Sigmoid colon (tissue), 7 donors: ENCODE data around the gene CPEB1. TPM values are rescaled to one million over a fixed set of nuclear protein-coding genes. Genes with fewer than 3 reads are reported as not detected.
"Not testable (repeated sequence)": the region's sequence is repeated elsewhere in the genome, so short reads cannot be mapped to it uniquely, and the experiment has no call there.

ENCODE experiments used
- DNase-seq: peaks from one replicate; pipeline ENCODE4 v3.0.0-alpha.2; 2019
- H3K27ac ChIP-seq, 4 donors: fragments of 200-600 bp; sonication (generic); one replicate each; pipeline ENCODE4 v1.5.1; 2016 to 2019; ENCODE audit warnings: mild to moderate bottlenecking in 1 of 4
- H3K27me3 ChIP-seq, 3 donors: fragments of 200-600 bp; sonication (generic); one replicate each; pipeline ENCODE4 v1.5.1; 2019; ENCODE audit warnings: mild to moderate bottlenecking in 1 of 3
- H3K36me3 ChIP-seq, 4 donors: fragments of 200-600 bp; sonication (generic); one replicate each; pipeline ENCODE4 v1.5.1; 2016 to 2019
- H3K4me1 ChIP-seq, 4 donors: fragments of 200-600 bp; sonication (generic); one replicate each; pipeline ENCODE4 v1.5.1; 2017 to 2019
- H3K4me3 ChIP-seq, 4 donors: fragments of 200-600 bp; sonication (generic); one replicate each; pipeline ENCODE4 v1.5.1; 2017 to 2019; ENCODE audit warnings: mild to moderate bottlenecking in 2 of 4, moderate library complexity in 1 of 4
- H3K9me3 ChIP-seq, 4 donors: fragments of 200-600 bp in 3 of 4; sonication (generic) in 3 of 4; one replicate each; pipeline versions ENCODE4 v1.5.1 to v1.6.1; 2013 to 2019
- EP300 ChIP-seq, 4 donors: sonication (generic); formaldehyde crosslinking; IDR thresholded peaks; one replicate each; pipeline ENCODE4 v1.6.1; 2017; ENCODE audit warnings: antibody characterized with exemption in 4 of 4
- POLR2A ChIP-seq, 2 donors: fragments of 450-650 bp; IDR thresholded peaks; one replicate each; pipeline ENCODE4 v1.6.1; 2016; ENCODE audit warnings: antibody characterized with exemption in 2 of 2, mild to moderate bottlenecking in 2 of 2, moderate library complexity in 2 of 2
- POLR2AphosphoS5 ChIP-seq, 4 donors: sonication (generic); formaldehyde crosslinking; IDR thresholded peaks; one replicate each; pipeline ENCODE4 v1.6.1; 2017; ENCODE audit warnings: antibody characterized with exemption in 4 of 4
- WGBS, 2 donors: extraction: QIAGEN DNeasy Blood & Tissue Kit; methylation state at CpG; one replicate each; pipeline ENCODE4 v1.1.7; 2013; 5-methylcytosine and 5-hydroxymethylcytosine counted together
- intact Hi-C: fragments of 100-400 bp; cut with DNase I; formaldehyde crosslinking; loops from one replicate; pipeline ENCODE4 v1.15.1; 2023
- polyA plus RNA-seq, 3 donors: library from polyadenylated mRNA; stranded (reverse); fragments of 200-250 nt; gene quantifications; one replicate each; pipeline ENCODE4 v1.2.3, GENCODE V29; 2013
- total RNA-seq, 4 donors: library from RNA; depleted of rRNA; stranded (reverse); fragments of >200 nt; gene quantifications; one replicate each; pipeline ENCODE4 v1.1.0, GENCODE V29; 2016
- TF ChIP-seq, protein P1 (sequence below), 4 experiments: fragments of 450-650 bp in 3 of 4; fragments of 200-600 bp in 1 of 4; IDR thresholded peaks; one replicate each; pipeline ENCODE4 v1.5.1; 2016 to 2019; ENCODE audit warnings: antibody characterized with exemption in 4 of 4, mild to moderate bottlenecking in 3 of 4, moderate library complexity in 2 of 4
- donor health status: healthy with polysubstance abuse.
- donor health status: Bipolar disorder and iron deficiency.
- donor health status: healthy.

Gene CPEB1
- total and polyA plus RNA-seq, 7 donors, result 1.2 to 13.2 (median 9.7) TPM; not detected in 1

GRCh38 chr15:82530606-82531379, 116.4 kb downstream of the CPEB1 start:
- TF ChIP-seq POLR2A (IDR thresholded peaks at IDR 0.05), result no peak
- TF ChIP-seq, protein P1, sequence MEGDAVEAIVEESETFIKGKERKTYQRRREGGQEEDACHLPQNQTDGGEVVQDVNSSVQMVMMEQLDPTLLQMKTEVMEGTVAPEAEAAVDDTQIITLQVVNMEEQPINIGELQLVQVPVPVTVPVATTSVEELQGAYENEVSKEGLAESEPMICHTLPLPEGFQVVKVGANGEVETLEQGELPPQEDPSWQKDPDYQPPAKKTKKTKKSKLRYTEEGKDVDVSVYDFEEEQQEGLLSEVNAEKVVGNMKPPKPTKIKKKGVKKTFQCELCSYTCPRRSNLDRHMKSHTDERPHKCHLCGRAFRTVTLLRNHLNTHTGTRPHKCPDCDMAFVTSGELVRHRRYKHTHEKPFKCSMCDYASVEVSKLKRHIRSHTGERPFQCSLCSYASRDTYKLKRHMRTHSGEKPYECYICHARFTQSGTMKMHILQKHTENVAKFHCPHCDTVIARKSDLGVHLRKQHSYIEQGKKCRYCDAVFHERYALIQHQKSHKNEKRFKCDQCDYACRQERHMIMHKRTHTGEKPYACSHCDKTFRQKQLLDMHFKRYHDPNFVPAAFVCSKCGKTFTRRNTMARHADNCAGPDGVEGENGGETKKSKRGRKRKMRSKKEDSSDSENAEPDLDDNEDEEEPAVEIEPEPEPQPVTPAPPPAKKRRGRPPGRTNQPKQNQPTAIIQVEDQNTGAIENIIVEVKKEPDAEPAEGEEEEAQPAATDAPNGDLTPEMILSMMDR (IDR thresholded peaks at IDR 0.05), result peak; percentile 65 to 84 (median 76)
- Histone ChIP-seq H3K36me3 (peaks cover 0 to 32% (median 8%) of the 10 kb centered on the region in 4 donors), H3K27me3 (no peaks in the 10 kb centered on the region), H3K27ac (peak overlapping the region in 3 of 4 donors; percentile 7 to 45 (median 20)), H3K9me3 (no peaks in the 10 kb centered on the region), H3K4me3 (peak overlapping the region in 2 of 4 donors; percentile 16 to 17), H3K4me1 (peaks cover 0 to 11% (median 6%) of the 10 kb centered on the region in 4 donors)
- 17 to 26% methylated on average over 10 of the region's 10 CpGs for WGBS, 2 donors
- peak; percentile 82 for DNase-seq
- intact Hi-C loops, result no loop called here

GRCh38 chr15:82530006-82530405, 117.2 kb downstream of the CPEB1 start:
- TF ChIP-seq POLR2AphosphoS5 (IDR thresholded peaks at IDR 0.05), result no peak
- TF ChIP-seq EP300 (IDR thresholded peaks at IDR 0.05), result no peak
- Histone ChIP-seq H3K27ac (no peak overlapping the region), H3K9me3 (no peaks in the 10 kb centered on the region), H3K27me3 (no peaks in the 10 kb centered on the region), H3K4me1 (peaks cover 0 to 11% (median 6%) of the 10 kb centered on the region in 4 donors), H3K36me3 (peaks cover 0 to 24% (median 5%) of the 10 kb centered on the region in 4 donors), H3K4me3 (no peak overlapping the region)
- DNase-seq, result no peak
- WGBS, 2 donors, result 79 to 87% methylated on average over 3 of the region's 3 CpGs
- intact Hi-C loops, result no loop called here

- H3K27me3 ChIP-seq, H3K9me3 ChIP-seq, H3K27ac ChIP-seq, H3K36me3 ChIP-seq, DNase-seq, intact Hi-C loops, H3K4me1 ChIP-seq: not testable (repeated sequence)
- peak overlapping the region in 1 of 4 donors; percentile 20 for H3K4me3 ChIP-seq
- 1% methylated on average over 15 of the region's 48 CpGs; no CpG with 5 or more reads in 1 of the 2 donors for WGBS, 2 donors
Observed at GRCh38 chr15:82513587-82513986, 133.6 kb downstream of the CPEB1 start.

DNA sequence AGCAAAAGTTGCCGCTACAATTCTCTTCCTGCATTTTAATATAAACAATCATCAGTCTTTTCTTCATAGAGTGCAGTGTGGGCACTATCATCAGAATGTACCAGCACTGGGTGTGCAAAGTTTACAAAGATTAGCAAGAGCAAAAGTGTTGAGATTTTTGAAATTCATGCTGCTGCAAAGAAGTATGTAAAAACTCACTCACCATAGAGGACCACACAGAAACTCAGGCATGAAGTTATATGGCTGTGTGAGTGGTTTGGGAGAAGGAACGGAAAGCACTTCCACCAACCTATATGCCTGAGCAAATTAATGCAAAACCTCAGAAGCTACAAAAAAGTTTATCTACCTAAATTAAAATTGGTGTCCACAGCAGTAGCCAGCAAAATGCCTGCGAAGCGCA, 139.5 kb downstream of the CPEB1 start:
- intact Hi-C loops, H3K4me3 ChIP-seq, H3K4me1 ChIP-seq, DNase-seq, H3K27ac ChIP-seq, H3K9me3 ChIP-seq, H3K27me3 ChIP-seq, H3K36me3 ChIP-seq: not testable (repeated sequence)
- WGBS, 2 donors, result 85 to 93% methylated on average over 2 of the region's 4 CpGs

GRCh38 chr15:82507087-82507486, 140.1 kb downstream of the CPEB1 start:
- 82 to 92% methylated on average over 1 of the region's 1 CpG for WGBS, 2 donors
- H3K27ac ChIP-seq, DNase-seq, H3K4me1 ChIP-seq, H3K9me3 ChIP-seq, H3K36me3 ChIP-seq, H3K27me3 ChIP-seq, H3K4me3 ChIP-seq, intact Hi-C loops: not testable (repeated sequence)

DNA sequence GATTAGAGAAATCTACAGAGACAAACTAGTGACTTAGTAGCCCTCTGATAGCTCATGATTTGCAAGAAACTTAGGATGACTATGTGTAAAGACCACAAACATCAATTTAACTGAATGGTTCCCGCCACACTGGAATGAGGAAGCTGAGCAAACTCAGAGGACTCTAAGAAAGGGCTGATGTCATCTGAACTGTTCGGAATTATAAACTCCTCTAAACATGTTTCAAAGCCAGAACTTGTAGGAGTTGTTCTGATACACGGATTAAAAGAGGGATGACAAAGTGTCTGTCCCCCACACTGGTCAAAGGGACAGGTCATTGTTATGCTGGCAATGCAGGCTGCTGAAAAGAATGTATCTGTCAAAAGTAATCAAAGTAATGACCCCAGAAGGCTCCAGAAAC, 141.3 kb downstream of the CPEB1 start:
- intact Hi-C loops, H3K9me3 ChIP-seq, H3K36me3 ChIP-seq, H3K4me3 ChIP-seq, H3K27ac ChIP-seq, H3K27me3 ChIP-seq, H3K4me1 ChIP-seq, DNase-seq: not testable (repeated sequence)
- WGBS, 2 donors, result no CpG with 5 or more reads among the region's 3 CpGs

DNA sequence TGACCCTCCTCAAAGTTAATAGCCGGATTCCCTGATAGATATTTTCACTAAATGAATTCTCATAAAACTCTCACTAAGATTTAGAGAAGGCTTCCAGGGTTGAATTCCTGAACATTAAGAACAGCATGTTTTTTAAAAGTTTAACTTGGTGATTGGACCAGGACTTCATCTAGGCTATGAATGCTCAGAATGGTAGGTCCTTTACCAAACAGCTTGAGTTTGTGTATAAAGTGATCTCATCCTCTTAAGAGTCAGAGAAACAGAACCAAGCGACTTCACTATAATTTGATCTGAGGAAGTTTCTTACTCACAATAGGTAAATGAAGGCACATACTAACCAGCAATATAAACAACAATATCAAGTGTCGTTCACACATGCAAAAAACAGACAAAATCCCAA, 143.1 kb downstream of the CPEB1 start:
- WGBS, 2 donors, result 84 to 86% methylated on average over 1 of the region's 3 CpGs
- H3K9me3 ChIP-seq, DNase-seq, intact Hi-C loops, H3K27ac ChIP-seq, H3K27me3 ChIP-seq, H3K36me3 ChIP-seq, H3K4me1 ChIP-seq, H3K4me3 ChIP-seq: not testable (repeated sequence)

GRCh38 chr15:82502700-82503339, 144.3 kb downstream of the CPEB1 start:
- H3K4me1 ChIP-seq, intact Hi-C loops, H3K27ac ChIP-seq, H3K36me3 ChIP-seq, H3K4me3 ChIP-seq, H3K27me3 ChIP-seq, H3K9me3 ChIP-seq, DNase-seq: not testable (repeated sequence)
- WGBS, 2 donors, result 35 to 36% methylated on average over 3 of the region's 7 CpGs

GRCh38 chr15:82500772-82501171, 146.4 kb downstream of the CPEB1 start:
- H3K9me3 ChIP-seq, H3K27ac ChIP-seq, H3K36me3 ChIP-seq, DNase-seq, H3K4me3 ChIP-seq, H3K4me1 ChIP-seq, intact Hi-C loops, H3K27me3 ChIP-seq: not testable (repeated sequence)
- 59 to 64% methylated on average over 4 of the region's 4 CpGs for WGBS, 2 donors

- H3K9me3 ChIP-seq, H3K4me3 ChIP-seq, H3K27me3 ChIP-seq, H3K4me1 ChIP-seq, intact Hi-C loops, H3K27ac ChIP-seq, H3K36me3 ChIP-seq, DNase-seq: not testable (repeated sequence)
Observed at GRCh38 chr15:82497978-82498377, 149.2 kb downstream of the CPEB1 start.
